Raji (cell line): ENCODE data around the gene CDKAL1.

Experiments
- POLR2A ChIP-seq: IDR thresholded peaks from 2 replicates; pipeline ENCODE4 v1.6.1; 2011; ENCODE audit warnings: low read depth, low read length, control low read depth; ENCODE audit not compliant: insufficient read depth

Gene CDKAL1

GRCh38 chr6:21091411-21091810 is 557.2 kb downstream of the CDKAL1 start:
- no peak for TF ChIP-seq POLR2A

DNA sequence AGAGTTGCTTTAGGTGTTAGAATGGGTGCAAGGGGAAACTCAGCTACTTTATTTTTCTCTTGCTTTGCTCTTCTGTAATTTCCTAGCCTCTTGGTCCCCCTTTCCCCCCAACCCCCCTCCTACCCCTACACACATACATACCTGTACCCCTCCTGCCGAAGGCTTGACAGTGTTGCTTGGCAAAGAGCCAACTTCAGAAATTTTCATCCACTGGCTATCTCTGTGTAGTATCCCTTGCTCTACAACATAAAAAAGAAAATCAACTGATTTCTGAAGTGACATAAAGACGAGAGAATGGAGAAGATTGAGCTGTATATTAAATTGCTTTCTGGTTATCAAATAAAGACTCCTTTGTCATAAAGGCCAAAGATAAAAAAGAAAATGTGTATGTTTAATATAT is 561.2 kb downstream of the CDKAL1 start:
- no peak for TF ChIP-seq POLR2A

DNA sequence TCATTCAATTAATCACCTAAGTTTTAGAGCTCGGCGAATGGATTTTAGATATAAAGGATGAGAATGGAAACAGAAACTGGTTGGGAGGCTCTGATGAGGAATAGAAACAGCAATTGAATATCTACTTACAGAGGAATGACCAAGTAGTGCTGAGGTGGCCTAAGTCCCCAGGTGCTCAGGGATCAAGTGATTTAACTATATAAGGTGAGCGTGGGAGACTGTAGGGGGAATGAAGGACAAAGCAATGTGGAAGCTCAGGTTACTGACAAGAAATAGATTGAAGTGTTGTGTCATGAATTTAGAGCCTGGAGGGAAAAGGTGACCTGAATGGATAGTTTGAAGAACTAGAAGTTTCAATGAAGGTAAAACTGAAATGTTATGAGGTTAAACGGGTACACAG is 563.9 kb downstream of the CDKAL1 start:
- TF ChIP-seq POLR2A: no peak

GRCh38 chr6:21098744-21099143 is 564.5 kb downstream of the CDKAL1 start:
- no peak for TF ChIP-seq POLR2A

- no peak for TF ChIP-seq POLR2A
Observed at GRCh38 chr6:21099338-21100314, 565.4 kb downstream of the CDKAL1 start.

- no peak for TF ChIP-seq POLR2A
Observed at GRCh38 chr6:21100991-21101390, 566.7 kb downstream of the CDKAL1 start.

DNA sequence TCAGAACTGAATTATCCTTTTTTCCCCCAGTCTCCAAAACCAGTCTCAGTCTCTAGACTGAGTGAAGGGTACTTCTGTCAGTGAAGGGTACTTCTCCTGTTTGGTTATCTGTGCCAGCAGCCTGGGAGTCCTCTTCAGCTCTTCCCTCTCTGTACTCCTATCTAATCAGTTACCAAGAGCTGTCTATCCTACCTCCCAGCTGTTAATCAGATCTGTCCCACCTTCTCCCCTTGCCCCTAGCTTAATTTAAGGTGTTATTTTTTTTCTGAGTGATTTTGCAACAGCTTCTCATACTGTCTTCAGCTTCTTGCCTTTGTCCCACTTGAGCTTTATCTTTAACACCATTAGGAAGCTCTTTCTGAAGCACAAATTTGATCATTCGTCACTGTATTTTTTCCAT is 567.4 kb downstream of the CDKAL1 start:
- no peak for TF ChIP-seq POLR2A

- TF ChIP-seq POLR2A: no peak
Observed at GRCh38 chr6:21102201-21102600, 567.9 kb downstream of the CDKAL1 start.

GRCh38 chr6:21102624-21103023 is 568.4 kb downstream of the CDKAL1 start:
- TF ChIP-seq POLR2A: no peak

GRCh38 chr6:21103626-21104224 is 569.5 kb downstream of the CDKAL1 start:
- no peak for TF ChIP-seq POLR2A

DNA sequence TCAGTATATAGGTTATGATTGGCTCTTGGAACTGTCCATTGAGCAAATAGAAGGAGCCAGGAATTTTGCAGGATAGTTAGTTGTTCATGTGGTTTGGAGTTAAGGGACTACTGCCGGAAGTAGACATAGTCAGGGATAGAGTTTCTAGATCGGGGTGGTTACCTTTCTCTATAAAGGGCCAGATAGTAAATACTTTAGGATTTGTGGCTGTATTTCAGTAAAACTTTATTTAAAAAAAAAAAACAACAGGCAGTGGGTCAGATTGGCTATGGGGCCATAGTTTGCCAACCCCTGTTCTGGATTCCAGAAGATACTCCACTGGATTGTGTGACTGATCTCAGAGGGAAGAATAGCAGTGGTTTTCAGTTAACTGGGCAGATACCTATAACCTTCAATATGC is 570.0 kb downstream of the CDKAL1 start:
- no peak for TF ChIP-seq POLR2A

DNA sequence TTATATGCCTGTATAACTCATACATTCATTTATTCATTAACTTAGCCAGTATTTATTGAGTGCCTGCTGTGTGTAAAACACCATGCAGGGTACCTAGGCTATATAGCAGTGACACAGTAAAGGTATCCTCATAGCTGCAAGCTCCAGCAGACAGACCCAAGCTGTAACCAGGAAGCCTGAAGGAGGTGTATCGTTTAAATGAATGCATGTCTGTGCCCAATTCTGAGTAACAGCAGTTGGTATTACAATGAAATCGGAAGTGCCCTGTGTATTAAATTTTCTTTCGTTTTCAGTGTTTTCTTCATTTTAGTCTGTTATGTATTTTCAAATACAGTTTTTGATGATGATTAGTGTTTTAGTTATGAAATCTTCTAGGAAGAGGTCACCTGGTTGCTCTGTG is 573.5 kb downstream of the CDKAL1 start:
- TF ChIP-seq POLR2A: no peak

DNA sequence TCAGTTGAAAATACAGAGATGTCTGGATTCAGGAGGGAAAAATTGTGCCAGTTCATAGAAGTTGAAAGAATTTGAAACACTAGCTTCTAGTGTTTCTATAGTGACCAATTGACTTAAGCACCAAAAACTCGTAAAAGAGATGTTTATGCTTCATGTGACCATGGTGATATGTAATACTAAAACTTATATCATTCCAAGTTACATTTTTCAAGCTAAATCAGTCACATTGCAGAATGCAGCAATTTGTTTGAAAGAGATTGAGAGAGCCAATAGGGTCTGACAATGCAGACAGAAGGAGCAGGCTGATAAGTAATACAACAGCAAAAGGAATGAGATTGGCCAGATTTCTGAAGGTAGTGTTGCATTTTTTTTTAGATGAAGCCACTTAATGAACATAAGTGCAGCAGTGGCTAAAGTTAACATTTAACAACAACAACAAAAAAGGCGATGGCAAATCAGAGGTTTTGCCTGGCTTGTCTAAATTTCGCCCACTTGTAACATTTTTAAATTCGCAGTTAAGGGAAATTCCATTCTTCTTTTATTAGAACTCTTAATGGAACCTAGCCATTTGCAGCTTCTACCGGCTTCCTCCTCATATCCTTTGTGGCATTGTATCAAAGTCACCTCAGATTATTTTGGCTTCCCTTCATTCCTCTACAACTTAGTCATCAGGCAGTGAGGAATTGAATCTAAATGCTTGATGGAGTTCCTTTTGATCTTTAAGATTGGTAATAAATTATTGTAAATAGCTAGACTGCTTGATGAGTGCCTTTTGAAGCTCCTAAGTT is 575.3 kb downstream of the CDKAL1 start:
- TF ChIP-seq POLR2A: no peak

- no peak for TF ChIP-seq POLR2A
Observed at GRCh38 chr6:21110684-21111083, 576.4 kb downstream of the CDKAL1 start.

GRCh38 chr6:21111093-21111725 is 577.0 kb downstream of the CDKAL1 start:
- TF ChIP-seq POLR2A: no peak
